ENCODE results near the gene THRA.

DNA sequence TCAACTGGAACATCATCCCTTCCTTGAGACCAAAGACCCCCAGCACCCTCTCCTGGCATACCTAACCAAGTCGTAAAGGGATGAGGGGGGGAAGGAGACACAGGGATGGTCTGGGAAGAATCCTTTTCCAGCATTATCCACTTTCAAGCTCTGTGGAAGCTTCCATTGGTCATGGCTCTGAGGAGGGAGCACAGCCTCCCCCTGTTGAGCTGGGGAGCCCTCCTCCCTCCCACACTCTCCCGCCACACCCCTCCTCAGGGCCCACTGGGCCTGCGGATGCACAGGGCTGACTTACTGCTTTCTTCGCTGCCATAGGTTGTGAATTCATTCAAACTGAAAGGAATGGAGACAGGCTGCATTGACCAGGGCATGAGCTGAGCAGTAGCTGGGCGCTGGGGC is 35.2 kb upstream of the THRA start:
- TF ChIP-seq OSR1 (CRISPR knock-in tag; IDR thresholded peaks at IDR 0.05) (no peak), CSDC2 (CRISPR knock-in tag; IDR thresholded peaks at IDR 0.05) (no peak), ESRRG (CRISPR knock-in tag; IDR thresholded peaks at IDR 0.05) (no peak), ARNTL (CRISPR knock-in tag; IDR thresholded peaks at IDR 0.05; ENCODE audit: borderline replicate concordance, low read depth) (no peak), RARB (CRISPR knock-in tag; IDR thresholded peaks at IDR 0.05) (no peak), SNAI2 (CRISPR knock-in tag; IDR thresholded peaks at IDR 0.05) (no peak)
- TF ChIP-seq, protein P1, sequence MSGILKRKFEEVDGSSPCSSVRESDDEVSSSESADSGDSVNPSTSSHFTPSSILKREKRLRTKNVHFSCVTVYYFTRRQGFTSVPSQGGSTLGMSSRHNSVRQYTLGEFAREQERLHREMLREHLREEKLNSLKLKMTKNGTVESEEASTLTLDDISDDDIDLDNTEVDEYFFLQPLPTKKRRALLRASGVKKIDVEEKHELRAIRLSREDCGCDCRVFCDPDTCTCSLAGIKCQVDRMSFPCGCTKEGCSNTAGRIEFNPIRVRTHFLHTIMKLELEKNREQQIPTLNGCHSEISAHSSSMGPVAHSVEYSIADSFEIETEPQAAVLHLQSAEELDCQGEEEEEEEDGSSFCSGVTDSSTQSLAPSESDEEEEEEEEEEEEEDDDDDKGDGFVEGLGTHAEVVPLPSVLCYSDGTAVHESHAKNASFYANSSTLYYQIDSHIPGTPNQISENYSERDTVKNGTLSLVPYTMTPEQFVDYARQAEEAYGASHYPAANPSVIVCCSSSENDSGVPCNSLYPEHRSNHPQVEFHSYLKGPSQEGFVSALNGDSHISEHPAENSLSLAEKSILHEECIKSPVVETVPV (CRISPR knock-in tag; IDR thresholded peaks at IDR 0.05) = no peak
- TF ChIP-seq, protein P2, sequence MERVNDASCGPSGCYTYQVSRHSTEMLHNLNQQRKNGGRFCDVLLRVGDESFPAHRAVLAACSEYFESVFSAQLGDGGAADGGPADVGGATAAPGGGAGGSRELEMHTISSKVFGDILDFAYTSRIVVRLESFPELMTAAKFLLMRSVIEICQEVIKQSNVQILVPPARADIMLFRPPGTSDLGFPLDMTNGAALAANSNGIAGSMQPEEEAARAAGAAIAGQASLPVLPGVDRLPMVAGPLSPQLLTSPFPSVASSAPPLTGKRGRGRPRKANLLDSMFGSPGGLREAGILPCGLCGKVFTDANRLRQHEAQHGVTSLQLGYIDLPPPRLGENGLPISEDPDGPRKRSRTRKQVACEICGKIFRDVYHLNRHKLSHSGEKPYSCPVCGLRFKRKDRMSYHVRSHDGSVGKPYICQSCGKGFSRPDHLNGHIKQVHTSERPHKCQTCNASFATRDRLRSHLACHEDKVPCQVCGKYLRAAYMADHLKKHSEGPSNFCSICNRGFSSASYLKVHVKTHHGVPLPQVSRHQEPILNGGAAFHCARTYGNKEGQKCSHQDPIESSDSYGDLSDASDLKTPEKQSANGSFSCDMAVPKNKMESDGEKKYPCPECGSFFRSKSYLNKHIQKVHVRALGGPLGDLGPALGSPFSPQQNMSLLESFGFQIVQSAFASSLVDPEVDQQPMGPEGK (CRISPR knock-in tag; IDR thresholded peaks at IDR 0.05; ENCODE audit: borderline replicate concordance) = no peak
